Left ventricle myocardium inferior (tissue), 1 donor: ENCODE data around the gene ZSCAN9. TPM values are rescaled to one million over a fixed set of nuclear protein-coding genes. Genes with fewer than 3 reads are reported as not detected.

ENCODE experiments used
- DNase-seq: peaks from one replicate; pipeline ENCODE4 v3.0.0-alpha.2; 2020
- H3K27ac ChIP-seq: fragments of 200-600 bp; replicated peaks from 2 replicates; pipeline ENCODE4 v1.8.0; 2021
- H3K27me3 ChIP-seq: fragments of 200-600 bp; 2 replicates; pipeline ENCODE4 v1.8.0; 2021; ENCODE audit warnings: low read depth
- H3K36me3 ChIP-seq: fragments of 200-600 bp; 2 replicates; pipeline ENCODE4 v1.8.0; 2021
- H3K4me1 ChIP-seq: fragments of 200-600 bp; 2 replicates; pipeline ENCODE4 v1.8.0; 2021
- H3K4me3 ChIP-seq: fragments of 200-600 bp; 2 replicates; pipeline ENCODE4 v1.8.0; 2021; ENCODE audit warnings: mild to moderate bottlenecking, moderate library complexity
- H3K9me3 ChIP-seq: fragments of 200-600 bp; replicated peaks from 2 replicates; pipeline ENCODE4 v1.8.0; 2021
- CTCF ChIP-seq: fragments of 200-600 bp; IDR thresholded peaks from 2 replicates; pipeline ENCODE4 v1.8.0; 2021; ENCODE audit warnings: antibody characterized with exemption, mild to moderate bottlenecking, borderline replicate concordance
- intact Hi-C: fragments of 100-400 bp; cut with micrococcal nuclease; formaldehyde crosslinking; loops from one replicate; pipeline ENCODE4 v1.11.0; 2022
- total RNA-seq: library from RNA; stranded (reverse); fragmentation: NEBNext Ultra II Directional; extraction: Animal tissue kit (Norgen Biotek cat#: 25700); gene quantifications from one replicate; pipeline ENCODE4 v1.2.1, GENCODE V29; 2021
- donor health status: DM: no; HTN: yes; CAD: no; lungs with severe emphysema.

Gene ZSCAN9
- total RNA-seq, 1 donor from 2014 or later, result 9.7 TPM

DNA sequence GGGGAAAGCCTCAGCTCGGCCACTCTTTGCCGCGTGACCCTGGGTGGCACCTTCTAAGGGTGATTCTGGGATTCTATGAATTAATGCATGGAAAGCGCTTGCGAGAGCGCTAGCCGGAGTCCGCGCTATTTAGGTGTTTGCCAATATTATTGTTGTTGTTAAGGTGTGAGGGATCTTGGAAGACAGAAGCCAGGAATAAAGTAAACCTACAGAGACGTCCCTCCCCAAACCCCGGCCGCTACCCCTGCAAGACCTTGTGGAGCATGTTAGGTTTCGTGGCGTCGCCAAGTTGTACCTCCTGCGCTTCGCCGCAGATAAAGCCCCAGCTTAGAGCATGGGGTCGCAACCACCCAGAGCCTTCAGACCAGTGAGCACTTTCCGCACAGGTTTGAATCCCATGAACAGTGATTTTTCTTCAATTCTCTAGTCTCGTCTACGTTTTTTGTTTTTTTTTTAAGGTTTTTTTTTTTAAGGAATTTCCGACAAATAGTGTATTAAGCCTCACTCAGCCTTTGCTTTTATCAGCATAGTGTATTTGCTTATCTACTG, 16.9 kb upstream of the ZSCAN9 start:
- no peak for TF ChIP-seq CTCF
- no peak overlapping the region for H3K27ac ChIP-seq
- peaks cover 100% of the 10 kb centered on the region for H3K27me3 ChIP-seq
- no peak for DNase-seq
- no peaks in the 10 kb centered on the region for H3K36me3 ChIP-seq
- peak overlapping the region; percentile 54 for H3K4me3 ChIP-seq
- intact Hi-C loops, result no loop called here
- peaks cover 16% of the 10 kb centered on the region for H3K9me3 ChIP-seq
- peaks cover 22% of the 10 kb centered on the region for H3K4me1 ChIP-seq

DNA sequence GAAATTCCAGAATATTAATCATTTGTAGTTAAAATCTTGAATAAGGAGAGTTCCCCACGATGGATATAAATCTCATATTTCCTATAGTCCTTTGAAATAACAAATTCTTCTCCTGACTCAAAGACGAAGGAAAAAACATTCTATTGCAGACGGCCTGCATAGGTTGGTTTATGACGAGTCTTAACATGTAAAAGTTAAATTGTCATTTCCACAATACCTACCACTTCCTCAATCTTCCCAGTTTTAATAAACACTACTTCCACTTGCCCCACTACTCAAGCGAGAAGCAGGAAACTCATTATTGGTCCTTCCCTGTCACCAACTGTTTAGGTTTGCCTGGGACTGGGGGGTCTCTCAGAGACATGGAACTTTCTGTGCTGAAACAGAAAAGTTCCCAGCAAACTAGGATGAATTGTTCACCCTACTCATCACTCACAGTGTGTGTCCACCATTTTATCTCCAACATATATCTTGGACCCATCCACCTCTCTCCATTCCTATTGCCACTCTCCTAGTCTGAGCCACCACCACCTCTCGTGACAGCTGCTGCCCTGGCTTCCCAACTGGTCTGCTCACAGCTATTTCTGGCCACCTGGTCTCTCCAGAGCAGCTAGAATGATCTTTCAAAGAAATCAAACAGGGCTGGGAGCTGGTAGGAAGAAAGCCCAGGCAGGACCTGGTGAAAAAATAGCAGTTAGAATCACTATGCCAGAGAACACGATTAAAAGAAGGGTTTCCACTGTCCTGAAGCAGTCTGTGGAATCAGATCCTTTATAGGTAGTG, 15.1 kb upstream of the ZSCAN9 start:
- H3K9me3 ChIP-seq, result no peaks in the 10 kb centered on the region
- intact Hi-C loops, result no loop called here
- no peak overlapping the region for H3K4me3 ChIP-seq
- H3K36me3 ChIP-seq, result no peaks in the 10 kb centered on the region
- TF ChIP-seq CTCF, result no peak
- no peak overlapping the region for H3K27ac ChIP-seq
- peaks cover 100% of the 10 kb centered on the region for H3K27me3 ChIP-seq
- H3K4me1 ChIP-seq, result peaks cover 22% of the 10 kb centered on the region
- no peak for DNase-seq

GRCh38 chr6:28211840-28212509, 13.1 kb upstream of the ZSCAN9 start:
- no peaks in the 10 kb centered on the region for H3K9me3 ChIP-seq
- DNase-seq, result no peak
- intact Hi-C loops, result no loop called here
- peaks cover 96% of the 10 kb centered on the region for H3K27me3 ChIP-seq
- H3K4me1 ChIP-seq, result peaks cover 22% of the 10 kb centered on the region
- H3K4me3 ChIP-seq, result peak overlapping the region; percentile 49
- no peak overlapping the region for H3K27ac ChIP-seq
- no peaks in the 10 kb centered on the region for H3K36me3 ChIP-seq
- no peak for TF ChIP-seq CTCF

- DNase-seq, result no peak
- H3K27me3 ChIP-seq, result peaks cover 90% of the 10 kb centered on the region
- intact Hi-C loops, result no loop called here
- no peaks in the 10 kb centered on the region for H3K36me3 ChIP-seq
- H3K9me3 ChIP-seq, result no peaks in the 10 kb centered on the region
- H3K27ac ChIP-seq, result no peak overlapping the region
- H3K4me3 ChIP-seq, result peak overlapping the region; percentile 49
- peaks cover 22% of the 10 kb centered on the region for H3K4me1 ChIP-seq
- TF ChIP-seq CTCF, result no peak
Observed at GRCh38 chr6:28212510-28213212, 12.4 kb upstream of the ZSCAN9 start.

GRCh38 chr6:28213213-28213523, 11.9 kb upstream of the ZSCAN9 start:
- intact Hi-C loops, result no loop called here
- no peaks in the 10 kb centered on the region for H3K9me3 ChIP-seq
- no peak overlapping the region for H3K4me3 ChIP-seq
- no peak overlapping the region for H3K27ac ChIP-seq
- no peak for DNase-seq
- peaks cover 22% of the 10 kb centered on the region for H3K4me1 ChIP-seq
- H3K27me3 ChIP-seq, result peaks cover 84% of the 10 kb centered on the region
- no peaks in the 10 kb centered on the region for H3K36me3 ChIP-seq
- TF ChIP-seq CTCF, result no peak
